IMR-90 (cell line): ENCODE measurements around the gene GRHL3.

Experiments
- BHLHE40 ChIP-seq: fragments of 150-350 bp; IDR thresholded peaks from 2 replicates; pipeline ENCODE4 v1.6.1; 2016; ENCODE audit warnings: mild to moderate bottlenecking, low read depth, low read length
- CEBPB ChIP-seq: IDR thresholded peaks from 2 replicates; pipeline ENCODE4 v1.6.1; 2012; ENCODE audit warnings: low read depth, low read length, improper control_type of control experiment
- CHD1 ChIP-seq: IDR thresholded peaks from 2 replicates; pipeline ENCODE4 v1.6.1; 2012; ENCODE audit warnings: low read depth, low read length, improper control_type of control experiment
- FOS ChIP-seq: fragments of 150-350 bp; IDR thresholded peaks from 2 replicates; pipeline ENCODE4 v1.6.1; 2016; ENCODE audit warnings: low read depth, low read length
- MAFK ChIP-seq: IDR thresholded peaks from 2 replicates; pipeline ENCODE4 v1.6.1; 2012; ENCODE audit warnings: low read depth, low read length, improper control_type of control experiment
- MAZ ChIP-seq: IDR thresholded peaks from 2 replicates; pipeline ENCODE4 v1.6.1; 2012; ENCODE audit warnings: low read depth, mild to moderate bottlenecking, low read length, improper control_type of control experiment, moderate library complexity, borderline replicate concordance
- MXI1 ChIP-seq: IDR thresholded peaks from 2 replicates; pipeline ENCODE4 v1.6.1; 2012; ENCODE audit warnings: low read depth, mild to moderate bottlenecking, low read length, moderate library complexity, borderline replicate concordance
- POLR2A ChIP-seq: IDR thresholded peaks from 2 replicates; pipeline ENCODE4 v1.6.1; 2012; ENCODE audit warnings: mild to moderate bottlenecking, low read depth, low read length
- RAD21 ChIP-seq: IDR thresholded peaks from 2 replicates; pipeline ENCODE4 v1.6.1; 2012; ENCODE audit warnings: low read length, improper control_type of control experiment
- RCOR1 ChIP-seq: IDR thresholded peaks from 2 replicates; pipeline ENCODE4 v1.6.1; 2012; ENCODE audit warnings: mild to moderate bottlenecking, low read length, improper control_type of control experiment; ENCODE audit not compliant: insufficient replicate concordance
- RFX5 ChIP-seq: IDR thresholded peaks from 2 replicates; pipeline ENCODE4 v1.8.0; 2012; ENCODE audit warnings: low read depth, mild to moderate bottlenecking, low read length, moderate library complexity
- SMC3 ChIP-seq: fragments of 150-350 bp; IDR thresholded peaks from 2 replicates; pipeline ENCODE4 v1.6.1; 2016; ENCODE audit warnings: low read depth, mild to moderate bottlenecking, antibody characterized with exemption, low read length, moderate library complexity
- TF ChIP-seq, protein P1 (sequence below): conservative IDR thresholded peaks from 2 replicates; pipeline ENCODE4 v1.5.1; 2012; ENCODE audit warnings: mild to moderate bottlenecking, low read depth, low read length, improper control_type of control experiment

DNA sequence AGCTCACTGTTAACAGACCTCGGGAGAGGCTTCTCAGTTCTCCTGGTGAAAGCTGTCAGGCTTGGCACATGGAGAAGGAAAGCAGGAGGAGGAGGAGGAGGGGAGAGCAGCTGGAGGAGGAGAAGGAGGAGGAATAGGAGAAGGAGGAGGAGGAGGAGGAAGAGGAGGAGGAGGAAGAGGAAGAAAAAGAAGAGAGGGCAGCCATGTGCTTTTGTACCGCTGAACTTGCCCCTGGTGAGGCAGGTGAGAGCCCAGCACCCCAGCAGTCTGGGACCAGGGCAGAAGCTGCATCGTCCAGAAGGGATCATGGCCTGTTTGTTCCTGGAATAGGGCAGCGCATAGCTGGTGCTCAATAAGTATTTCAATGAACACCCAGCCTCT is 21.3 kb upstream of the GRHL3 start:
- TF ChIP-seq MXI1 (no peak), FOS (no peak), CHD1 (no peak), BHLHE40 (no peak), POLR2A (no peak), CEBPB (no peak), RFX5 (no peak), SMC3 (no peak), RAD21 (no peak), MAZ (no peak), RCOR1 (no peak), MAFK (no peak)
- TF ChIP-seq, protein P1, sequence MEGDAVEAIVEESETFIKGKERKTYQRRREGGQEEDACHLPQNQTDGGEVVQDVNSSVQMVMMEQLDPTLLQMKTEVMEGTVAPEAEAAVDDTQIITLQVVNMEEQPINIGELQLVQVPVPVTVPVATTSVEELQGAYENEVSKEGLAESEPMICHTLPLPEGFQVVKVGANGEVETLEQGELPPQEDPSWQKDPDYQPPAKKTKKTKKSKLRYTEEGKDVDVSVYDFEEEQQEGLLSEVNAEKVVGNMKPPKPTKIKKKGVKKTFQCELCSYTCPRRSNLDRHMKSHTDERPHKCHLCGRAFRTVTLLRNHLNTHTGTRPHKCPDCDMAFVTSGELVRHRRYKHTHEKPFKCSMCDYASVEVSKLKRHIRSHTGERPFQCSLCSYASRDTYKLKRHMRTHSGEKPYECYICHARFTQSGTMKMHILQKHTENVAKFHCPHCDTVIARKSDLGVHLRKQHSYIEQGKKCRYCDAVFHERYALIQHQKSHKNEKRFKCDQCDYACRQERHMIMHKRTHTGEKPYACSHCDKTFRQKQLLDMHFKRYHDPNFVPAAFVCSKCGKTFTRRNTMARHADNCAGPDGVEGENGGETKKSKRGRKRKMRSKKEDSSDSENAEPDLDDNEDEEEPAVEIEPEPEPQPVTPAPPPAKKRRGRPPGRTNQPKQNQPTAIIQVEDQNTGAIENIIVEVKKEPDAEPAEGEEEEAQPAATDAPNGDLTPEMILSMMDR, result no peak
